Skin epidermis (tissue), 12 donors: ENCODE measurements around the gene CCDC187.

Experiments used
- H3K27ac ChIP-seq, 21 experiments: fragments of 200-600 bp; sonication (generic) in 11 of 21; one replicate each; pipeline ENCODE4 v1.5.0; 2020; ENCODE audit warnings: mild to moderate bottlenecking in 3 of 21, inconsistent platforms in 2 of 21, moderate library complexity in 2 of 21
- H3K4me3 ChIP-seq, 7 experiments: fragments of 200-600 bp; sonication (generic) in 2 of 7; one replicate each; pipeline ENCODE4 v1.5.0; 2020; ENCODE audit warnings: inconsistent platforms in 2 of 7, mild to moderate bottlenecking in 2 of 7, moderate library complexity in 1 of 7

The CCDC187 gene

DNA sequence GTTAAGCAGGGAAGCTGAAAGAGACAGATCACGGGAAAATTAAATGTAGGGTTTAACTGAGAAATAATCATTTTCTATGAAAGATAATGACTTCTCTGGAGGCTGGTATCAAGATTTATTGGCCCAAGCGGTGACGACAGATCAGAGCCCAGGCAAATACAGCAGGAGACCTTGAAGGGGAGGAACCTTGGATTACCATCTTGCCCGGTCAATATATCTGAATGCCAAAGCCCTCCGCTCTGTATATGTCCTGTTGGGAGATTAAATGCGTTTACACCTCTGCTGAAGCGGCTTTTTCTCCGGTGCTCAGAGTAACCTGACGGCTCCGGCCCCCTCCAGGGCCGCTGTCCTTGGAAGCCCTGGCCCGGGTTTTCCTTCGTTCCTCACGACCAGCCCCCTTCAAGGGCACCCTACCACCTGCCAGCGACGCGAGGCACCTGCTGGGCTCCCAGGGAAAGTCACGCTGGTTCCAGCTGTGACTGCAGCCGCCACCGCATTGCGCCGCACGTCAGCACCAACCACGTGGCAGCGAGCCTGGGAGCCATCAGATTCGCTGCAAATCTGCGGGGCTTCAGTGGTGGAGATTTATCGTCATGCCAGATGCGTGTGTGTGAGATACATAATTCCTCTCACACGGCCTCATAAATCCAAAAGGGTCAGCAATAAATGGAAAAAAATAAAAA is 53.9 kb downstream of the CCDC187 start:
- Histone ChIP-seq H3K27ac (no peak overlapping the region), H3K4me3 (no peak overlapping the region)

DNA sequence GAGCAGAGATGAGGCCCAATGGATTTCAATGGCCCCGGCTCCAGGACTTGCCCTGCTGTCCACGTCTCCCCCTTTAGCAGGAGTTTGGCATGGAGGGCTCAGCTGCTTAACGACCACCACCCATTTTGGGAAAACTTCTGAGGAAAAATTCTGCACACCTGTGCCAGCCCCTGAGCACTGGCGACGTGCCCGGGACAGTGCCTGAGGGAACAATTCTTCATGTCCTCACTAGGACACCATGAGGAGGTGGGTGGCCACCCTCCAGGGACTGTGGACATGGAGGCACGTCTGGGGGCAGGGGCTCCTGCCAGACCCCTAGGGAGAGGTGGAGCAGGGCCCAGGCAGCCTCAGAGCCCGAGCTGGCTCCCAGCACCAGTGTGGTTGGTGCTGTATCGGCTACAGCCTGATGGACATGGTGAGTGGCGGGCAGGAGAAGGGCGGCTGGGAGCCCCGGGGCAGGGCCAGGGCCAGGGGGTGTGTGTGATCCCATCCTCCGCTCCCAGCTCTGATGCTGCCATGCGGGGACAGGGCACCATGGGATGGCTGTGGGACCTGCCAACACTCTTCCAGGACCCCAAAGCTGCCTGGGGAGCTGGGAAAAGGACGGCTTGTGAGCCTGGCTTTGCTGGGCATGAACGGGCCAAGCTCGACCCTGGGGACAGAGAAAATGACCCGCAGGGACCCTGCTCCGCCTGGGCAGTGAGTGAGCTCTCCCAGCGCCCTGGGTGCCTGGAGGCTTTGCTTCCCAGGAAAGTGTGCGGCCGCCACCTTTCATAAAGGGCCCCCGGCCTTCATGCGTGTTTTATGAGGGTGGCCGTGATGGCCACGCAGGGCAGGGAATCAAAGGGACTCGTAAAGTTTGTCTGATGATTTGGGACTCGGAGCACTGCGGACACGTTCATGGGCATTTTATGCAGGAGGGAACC is 54.7 kb downstream of the CCDC187 start:
- no peak overlapping the region for H3K4me3 ChIP-seq
- H3K27ac ChIP-seq = peak overlapping the region in 1 of 21 experiments; percentile 21

DNA sequence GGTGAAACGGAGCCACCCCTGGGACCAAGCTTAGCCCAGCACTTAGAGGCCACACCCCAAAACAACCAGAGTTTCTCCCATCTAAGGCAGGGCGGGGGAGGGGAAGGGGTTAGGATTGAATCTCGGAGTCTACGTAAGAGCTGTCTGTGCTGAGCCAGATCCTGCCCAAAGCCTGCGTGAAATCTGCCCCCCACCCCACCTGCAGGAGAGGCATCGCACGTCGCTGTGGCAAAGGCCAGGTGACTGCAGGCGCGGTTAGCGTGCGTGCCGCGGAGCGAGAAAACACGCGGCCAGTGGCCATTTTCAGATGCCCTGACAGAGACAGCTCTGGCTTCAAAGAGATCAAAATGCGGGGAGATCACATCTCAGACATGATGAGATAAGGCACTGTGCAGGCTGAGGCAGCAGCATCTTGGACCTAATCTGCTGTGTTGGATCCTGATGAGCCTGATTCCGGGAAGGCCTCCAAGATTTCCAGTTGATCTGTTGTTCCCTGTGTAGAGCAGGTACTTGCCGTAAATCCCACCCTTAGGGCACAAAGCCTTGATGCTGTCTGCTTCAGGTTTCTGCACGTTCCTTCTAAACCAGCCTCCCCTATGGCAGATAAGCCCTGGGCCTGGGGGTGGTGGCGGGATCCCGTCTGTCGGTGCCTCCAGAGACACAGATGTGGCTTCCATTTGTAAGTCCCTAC is 55.8 kb downstream of the CCDC187 start:
- H3K27ac ChIP-seq = peak overlapping the region in 2 of 21 experiments; percentile 2 to 37
- H3K4me3 ChIP-seq = no peak overlapping the region

DNA sequence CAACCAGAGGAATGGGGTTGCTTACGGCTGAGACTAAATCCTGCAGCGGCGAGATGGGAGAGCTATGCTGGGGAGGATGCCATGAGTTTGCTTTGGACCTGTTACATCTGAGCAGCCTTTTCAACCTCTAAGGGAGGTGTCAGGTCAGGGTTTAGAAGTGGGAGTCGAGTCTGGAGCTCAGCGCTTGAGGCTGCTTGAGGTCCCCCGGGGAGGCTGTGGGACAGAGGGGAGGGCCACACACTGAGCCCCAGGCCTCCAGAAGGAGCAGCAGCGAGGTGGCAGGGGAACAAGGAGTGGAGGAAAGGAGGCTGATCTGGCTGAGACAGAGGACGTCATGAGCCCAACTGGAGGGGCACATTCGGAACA is 56.4 kb downstream of the CCDC187 start:
- peak overlapping the region in 2 of 21 experiments; percentile 2 to 30 for H3K27ac ChIP-seq
- no peak overlapping the region for H3K4me3 ChIP-seq

DNA sequence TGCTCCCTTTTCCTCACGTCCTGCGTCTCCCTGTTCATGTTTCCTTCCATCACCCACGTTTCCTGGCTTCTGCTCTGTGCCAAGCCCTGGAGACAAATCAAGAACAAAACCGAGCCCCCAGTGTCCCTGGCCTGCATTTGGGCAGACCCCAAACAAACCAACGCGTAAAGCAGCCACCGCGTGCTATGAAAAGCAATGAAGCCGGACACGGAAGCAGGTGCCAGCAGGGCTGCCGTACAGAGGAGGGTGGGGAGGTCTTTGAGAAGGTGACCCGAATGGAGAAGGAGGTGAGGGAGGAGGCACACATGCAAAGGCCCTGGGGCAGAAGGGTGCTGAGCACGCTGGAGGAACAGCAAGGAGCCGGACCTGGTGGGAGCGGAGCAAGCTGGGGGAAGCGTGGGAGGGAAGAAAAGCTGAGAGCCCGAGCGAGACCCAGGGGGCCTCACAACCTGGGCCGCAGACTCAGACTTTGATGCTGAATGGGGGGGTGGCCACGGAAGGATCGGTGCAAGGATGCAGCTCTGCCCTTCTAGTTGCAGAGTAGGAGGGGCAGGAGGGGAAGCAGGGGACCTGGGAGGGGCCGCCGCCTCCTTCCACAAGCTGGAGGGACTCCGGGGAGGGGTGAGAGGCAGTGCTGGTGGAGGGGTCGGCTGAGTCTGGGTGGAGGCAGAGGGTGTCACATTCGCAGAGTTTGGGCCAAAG is 56.9 kb downstream of the CCDC187 start:
- Histone ChIP-seq H3K27ac (peak overlapping the region in 1 of 21 experiments; percentile 30), H3K4me3 (no peak overlapping the region)

DNA sequence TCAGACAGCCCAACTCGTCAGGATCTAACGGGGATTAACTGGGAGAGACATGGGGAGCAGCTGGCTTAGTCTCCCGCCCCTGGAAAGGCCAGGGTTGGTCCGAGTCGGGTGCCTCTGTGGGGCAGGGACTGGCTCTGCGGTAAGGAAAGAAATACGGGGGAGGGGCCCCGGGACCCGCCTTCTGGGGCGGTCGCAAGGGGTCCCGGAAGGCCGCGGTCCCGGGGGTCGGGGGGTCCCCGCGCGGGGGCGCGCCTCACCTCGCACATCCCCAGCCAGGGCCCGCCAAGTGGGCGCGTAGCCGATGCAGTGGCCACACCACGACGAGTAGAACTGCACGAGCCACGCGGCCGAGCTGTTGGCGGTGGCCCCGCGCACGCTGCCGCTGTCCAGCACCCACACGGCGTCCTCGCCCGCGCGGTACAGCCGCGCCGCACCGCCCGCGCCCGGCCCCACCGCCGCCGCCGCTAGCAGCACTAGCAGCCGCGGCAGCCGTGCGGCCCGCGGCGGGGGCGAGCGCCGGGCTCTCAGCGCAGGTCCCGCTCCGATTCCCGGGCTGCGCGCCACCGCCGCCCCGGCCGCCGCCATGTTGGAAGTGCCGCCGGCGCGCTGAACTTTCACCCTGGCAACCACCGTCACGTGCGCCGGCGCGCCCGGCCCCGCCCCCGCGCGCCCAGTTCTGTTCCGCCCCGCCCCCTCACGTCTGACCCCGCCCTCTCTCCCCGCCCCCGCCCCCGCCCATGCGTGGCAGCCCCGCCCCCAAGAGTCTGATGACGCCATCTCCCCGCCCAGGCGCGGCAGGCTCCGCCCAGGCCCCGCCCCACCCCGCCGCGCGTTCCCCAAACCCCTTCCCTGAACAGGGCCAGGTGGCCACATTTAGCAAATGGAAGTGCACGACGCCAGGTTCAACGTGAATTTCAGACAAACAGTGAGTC is 58.4 kb downstream of the CCDC187 start, which contains the start of gene QSOX2:
Gene QSOX2, minus strand, starts transcription at position 594 of the 932 bp plus-strand sequence. Its CDS starts 9 bp downstream, at position 585.
- Histone ChIP-seq H3K4me3 (peak within 1 kb of the TSS; percentile 64 to 93 (median 79)), H3K27ac (peak within 1 kb of the TSS in 14 of 21 experiments; percentile 15 to 82 (median 63))

DNA sequence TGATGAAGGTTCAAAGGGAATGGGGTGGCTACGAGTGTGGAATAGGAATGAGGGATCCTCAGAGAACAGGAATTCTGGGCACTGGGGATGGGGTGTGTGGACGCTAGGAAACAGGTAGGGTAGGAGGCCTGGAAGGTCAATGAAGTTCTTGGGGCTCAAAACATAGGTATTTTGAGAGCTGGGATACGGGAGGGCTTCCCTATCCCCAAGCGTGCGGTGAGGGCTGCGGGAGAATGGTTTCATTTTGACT is 59.0 kb downstream of the CCDC187 start:
- peak overlapping the region in 11 of 21 experiments; percentile 15 to 82 (median 72) for H3K27ac ChIP-seq

DNA sequence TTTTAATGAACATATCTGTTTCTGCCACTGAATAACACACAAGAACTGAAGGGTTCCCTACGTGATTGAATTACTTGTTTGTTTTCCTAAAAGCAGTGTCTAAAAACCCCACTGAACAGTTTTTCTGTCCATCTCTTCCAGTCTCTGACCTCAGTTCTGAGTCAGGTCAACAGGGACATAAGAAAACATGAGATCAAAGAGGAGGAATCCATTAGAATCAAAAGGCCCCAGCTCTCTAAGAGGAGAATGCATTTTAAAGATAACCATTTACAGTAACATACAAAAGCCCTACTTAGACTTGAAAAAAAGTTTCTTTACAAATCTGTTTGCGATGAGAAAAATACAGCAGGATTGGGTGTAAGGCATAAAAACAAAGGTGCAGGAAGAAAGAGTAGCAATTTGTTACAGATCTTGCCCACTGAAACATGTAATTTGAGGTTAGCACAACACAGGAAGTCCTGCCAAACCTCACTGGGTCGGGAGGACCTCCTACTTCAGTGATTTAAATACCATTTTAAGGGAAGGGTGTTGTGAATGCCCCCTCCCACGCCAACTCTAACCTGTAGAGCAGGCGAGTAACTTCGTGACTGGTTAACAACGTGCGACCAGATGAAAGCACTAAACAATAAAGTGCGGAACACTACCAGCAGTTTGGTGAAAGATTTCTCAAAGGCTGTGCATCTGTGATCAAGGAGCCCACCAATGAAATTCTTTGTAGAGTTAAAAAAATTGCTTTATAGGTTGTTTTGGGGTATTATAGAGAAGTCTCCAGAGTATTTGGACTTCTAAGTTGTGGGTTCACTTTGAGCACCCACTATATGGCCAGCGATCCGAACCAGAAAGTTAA is 59.5 kb downstream of the CCDC187 start:
- H3K4me3 ChIP-seq = peak overlapping the region; percentile 64 to 93 (median 79)
- H3K27ac ChIP-seq = peak overlapping the region in 7 of 21 experiments; percentile 11 to 79 (median 63)

More for the DNA sequence above, 59.0 kb downstream of the CCDC187 start:
- peak overlapping the region; percentile 64 to 93 (median 79) for H3K4me3 ChIP-seq

DNA sequence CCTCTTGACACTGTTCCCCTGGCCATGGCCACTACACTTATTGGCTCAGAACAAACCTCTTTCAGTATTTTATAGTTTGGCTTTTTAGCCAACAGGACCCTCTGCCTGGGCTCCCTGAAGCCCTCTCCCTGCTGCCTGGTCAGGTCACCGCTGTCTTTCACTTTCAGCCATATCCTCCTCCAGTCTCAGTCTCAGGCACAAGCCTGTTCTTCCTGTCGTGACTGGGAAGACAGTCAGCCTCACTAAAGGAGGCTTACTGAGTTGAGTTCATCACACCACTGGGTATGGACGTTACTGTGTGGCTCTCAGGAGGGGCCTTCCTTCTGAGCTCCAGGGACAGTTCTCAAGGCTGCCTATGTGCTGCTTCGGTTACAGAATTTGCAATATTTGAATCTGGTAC is 60.3 kb downstream of the CCDC187 start:
- peak overlapping the region in 4 of 21 experiments; percentile 11 to 58 (median 20) for H3K27ac ChIP-seq
- H3K4me3 ChIP-seq = no peak overlapping the region

DNA sequence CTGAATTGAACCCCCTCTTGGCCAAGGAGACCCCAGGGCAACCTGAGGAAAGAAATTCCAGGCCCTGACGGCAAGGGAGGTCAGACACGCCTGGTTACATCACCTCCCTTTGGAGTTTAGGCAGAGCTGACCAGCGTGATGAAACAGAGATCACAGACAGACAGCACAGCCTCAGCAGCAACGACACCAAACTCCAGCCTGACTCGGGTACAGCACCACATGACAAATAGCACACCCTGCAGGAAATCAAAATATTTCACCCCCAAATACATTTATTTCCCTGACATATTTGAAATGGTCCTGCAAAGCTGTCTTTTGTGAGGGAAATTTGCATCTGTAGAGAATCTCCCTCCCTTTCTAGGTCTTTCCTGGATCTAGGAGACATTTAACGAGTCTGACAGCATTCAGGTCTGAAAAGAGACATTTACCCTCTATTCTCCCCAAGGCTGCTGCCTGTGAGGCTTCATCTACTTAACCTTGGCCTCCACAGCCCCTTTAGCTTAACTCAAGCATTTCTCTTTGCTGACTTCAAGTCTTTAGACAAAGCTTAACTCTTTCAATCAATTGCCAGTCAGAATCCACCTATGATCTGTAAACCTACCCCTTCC is 60.9 kb downstream of the CCDC187 start:
- peak overlapping the region in 3 of 21 experiments; percentile 11 to 58 (median 19) for H3K27ac ChIP-seq
- H3K4me3 ChIP-seq = no peak overlapping the region

DNA sequence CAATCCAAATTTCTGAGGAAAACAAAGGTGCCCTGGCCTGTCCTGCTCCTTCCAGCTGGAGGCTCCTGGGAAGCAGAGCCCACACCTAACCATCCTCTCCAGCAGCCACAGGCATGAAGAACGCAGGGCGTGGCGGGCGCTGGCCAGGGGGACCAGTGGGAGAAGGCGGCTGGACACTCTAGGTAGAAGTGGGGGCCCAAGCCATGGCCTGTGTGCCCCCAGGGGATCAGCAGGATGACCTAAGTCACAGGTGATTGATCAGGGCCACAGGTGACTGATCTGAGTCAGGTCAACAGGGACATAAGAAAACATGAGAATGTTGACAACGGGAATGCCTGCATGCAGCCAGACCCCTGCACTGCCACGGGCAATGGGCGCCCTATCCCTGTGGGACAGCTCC is 61.6 kb downstream of the CCDC187 start:
- Histone ChIP-seq H3K27ac (peak overlapping the region in 1 of 21 experiments; percentile 58), H3K4me3 (no peak overlapping the region)

DNA sequence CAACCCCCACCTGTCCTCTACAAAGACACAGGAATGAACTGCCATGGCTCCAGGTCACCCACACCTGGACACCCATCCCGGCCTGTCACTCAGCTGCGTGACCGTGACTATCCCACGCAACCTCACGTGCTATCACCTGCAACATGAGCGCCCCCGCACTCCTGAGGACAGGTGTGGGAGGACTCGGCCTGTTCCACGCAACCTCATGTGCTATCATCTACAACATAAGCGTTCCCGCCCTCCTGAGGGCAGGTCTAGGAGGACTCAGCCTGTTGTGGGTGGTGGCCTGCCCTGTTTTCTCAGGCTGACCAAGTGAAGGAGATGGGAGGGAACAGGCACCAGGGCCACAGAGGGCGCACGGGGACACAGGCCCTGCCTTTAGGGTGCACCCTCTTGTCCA is 62.4 kb downstream of the CCDC187 start:
- H3K27ac ChIP-seq = no peak overlapping the region
- H3K4me3 ChIP-seq = no peak overlapping the region

DNA sequence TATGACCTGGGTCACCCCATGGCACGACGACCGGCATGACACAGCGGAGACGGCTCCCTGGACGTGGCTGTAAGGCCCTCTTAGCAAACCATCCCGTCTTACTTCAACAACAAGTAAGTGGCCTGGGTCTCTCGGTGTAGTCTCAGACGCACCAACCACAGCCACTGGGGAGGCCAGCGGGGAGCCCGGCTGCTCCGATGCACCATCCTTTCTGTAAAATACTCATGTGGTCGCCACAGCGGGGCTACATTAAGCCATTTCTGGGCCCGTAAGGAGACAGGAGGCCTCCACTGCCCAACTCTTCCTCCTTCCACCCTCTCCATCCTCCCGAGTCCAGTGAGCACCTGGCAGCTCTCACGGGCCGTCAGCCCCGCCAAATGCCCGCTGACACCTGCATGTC is 63.0 kb downstream of the CCDC187 start:
- no peak overlapping the region for H3K27ac ChIP-seq
- H3K4me3 ChIP-seq = no peak overlapping the region

DNA sequence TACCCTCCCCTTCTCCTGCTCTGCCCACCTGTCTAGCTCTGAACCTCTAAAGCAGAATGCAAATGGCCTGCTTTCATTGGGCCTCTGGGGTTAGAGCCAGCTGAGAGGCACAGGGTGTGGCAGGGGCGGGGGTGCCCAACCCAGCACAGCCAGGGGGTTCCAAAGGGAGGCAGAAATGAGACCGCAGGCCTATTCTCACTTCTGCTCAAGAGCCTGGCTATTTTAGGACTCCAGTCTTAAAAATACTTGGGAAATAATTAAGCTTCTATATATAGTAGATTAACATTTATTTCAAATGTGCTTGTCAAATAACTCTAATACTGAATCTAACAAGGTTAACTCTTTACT is 63.9 kb downstream of the CCDC187 start:
- H3K4me3 ChIP-seq = no peak overlapping the region
- H3K27ac ChIP-seq = no peak overlapping the region

DNA sequence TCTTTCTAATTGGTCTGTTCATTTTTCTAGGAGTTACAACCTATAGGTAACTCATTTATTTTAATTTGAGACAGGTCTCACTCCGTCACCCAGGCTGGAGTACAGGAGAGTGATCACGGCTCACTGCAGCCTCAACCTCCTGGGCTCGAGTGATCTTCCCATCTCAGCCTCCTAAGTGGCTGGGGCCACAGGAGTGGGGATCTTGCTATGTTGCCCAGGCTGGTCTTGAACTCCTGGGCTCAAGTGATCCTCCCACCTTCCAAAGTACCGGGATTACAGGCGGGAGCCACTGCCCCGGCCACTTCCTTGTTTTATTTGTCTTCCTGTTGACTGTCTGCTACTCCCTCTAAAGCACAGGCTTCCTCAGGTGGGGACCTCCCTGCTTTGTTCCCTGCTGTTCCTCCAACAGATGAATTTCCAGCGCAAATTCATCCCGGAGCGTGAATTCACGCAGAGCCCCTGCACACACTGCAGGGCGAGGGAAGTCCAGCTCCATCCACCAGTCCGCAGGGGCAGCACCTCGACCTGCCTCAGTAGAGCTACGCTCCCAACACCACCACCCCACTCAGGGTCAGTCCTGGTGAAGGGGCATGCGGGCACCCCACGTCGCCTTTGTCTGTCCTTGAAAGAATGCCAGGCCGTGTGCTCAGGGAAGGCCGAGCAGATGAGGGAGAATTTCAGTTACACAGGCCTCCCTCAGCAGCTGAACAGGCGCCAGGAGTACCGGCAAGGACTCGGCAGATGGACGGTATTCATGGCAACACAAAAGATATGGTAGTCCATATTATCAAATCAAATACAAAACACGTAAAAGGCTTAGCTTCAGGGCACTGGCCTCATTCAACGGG is 64.5 kb downstream of the CCDC187 start:
- peak overlapping the region in 1 of 21 experiments; percentile 50 for H3K27ac ChIP-seq
- H3K4me3 ChIP-seq = no peak overlapping the region

DNA sequence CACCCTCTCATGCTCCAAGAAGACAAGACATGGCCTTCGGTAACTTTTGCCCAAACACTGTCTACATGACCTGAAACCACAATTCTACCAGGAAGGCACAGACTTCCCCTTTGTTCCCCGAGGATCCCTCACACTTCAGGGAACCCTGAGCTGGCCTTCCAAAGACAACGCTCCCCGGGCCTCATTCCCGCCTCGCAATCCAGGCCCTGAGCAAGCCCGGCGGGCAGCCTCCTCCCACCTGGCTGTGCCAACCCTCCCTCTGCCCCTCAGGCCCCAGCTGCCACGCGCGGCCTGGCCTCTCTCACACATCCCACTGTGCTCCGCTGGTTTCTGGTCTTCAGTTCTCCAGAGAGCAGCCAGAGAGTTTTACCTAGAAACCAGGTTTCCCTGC is 65.6 kb downstream of the CCDC187 start:
- no peak overlapping the region for H3K4me3 ChIP-seq
- H3K27ac ChIP-seq = peak overlapping the region in 1 of 21 experiments; percentile 50
